Hindlimb muscle (tissue), 1 donor: Measurements from ENCODE around the gene KIZ. TPM values are rescaled to one million over a fixed set of nuclear protein-coding genes. Genes with fewer than 3 reads are reported as not detected.

Source experiments
- DNase-seq: peaks from one replicate; pipeline ENCODE4 v3.0.0-alpha.2; 2013
- polyA plus RNA-seq: library from polyadenylated mRNA; unstranded; fragments of 120-200 nt; gene quantifications from one replicate; pipeline ENCODE4 v1.2.1, GENCODE V29; 2013; ENCODE audit not compliant: insufficient read length

KIZ gene
- polyA plus RNA-seq, 1 donor: 17.7 TPM

- no peak for DNase-seq
Observed at GRCh38 chr20:21179757-21180156, 53.9 kb downstream of the KIZ start.

GRCh38 chr20:21180248-21180647 lies 54.4 kb downstream of the KIZ start:
- DNase-seq: no peak

GRCh38 chr20:21181028-21181427 lies 55.1 kb downstream of the KIZ start:
- no peak for DNase-seq

GRCh38 chr20:21182832-21183563 lies 57.1 kb downstream of the KIZ start:
- DNase-seq: no peak

GRCh38 chr20:21183722-21184121 lies 57.8 kb downstream of the KIZ start:
- DNase-seq: no peak

- no peak for DNase-seq
Observed at GRCh38 chr20:21184819-21185218, 58.9 kb downstream of the KIZ start.

- DNase-seq: no peak
Observed at GRCh38 chr20:21185849-21186248, 60.0 kb downstream of the KIZ start.

- DNase-seq: no peak
Observed at GRCh38 chr20:21189761-21190523, 64.1 kb downstream of the KIZ start.

- DNase-seq: no peak
Observed at GRCh38 chr20:21190869-21191268, 65.0 kb downstream of the KIZ start.

- no peak for DNase-seq
Observed at GRCh38 chr20:21191839-21192238, 66.0 kb downstream of the KIZ start.

- no peak for DNase-seq
Observed at GRCh38 chr20:21202259-21202658, 76.4 kb downstream of the KIZ start.

- no peak for DNase-seq
Observed at GRCh38 chr20:21203088-21203656, 77.3 kb downstream of the KIZ start.

- no peak for DNase-seq
Observed at GRCh38 chr20:21206584-21206983, 80.7 kb downstream of the KIZ start.

- DNase-seq: no peak
Observed at GRCh38 chr20:21208999-21209398, 83.1 kb downstream of the KIZ start.

GRCh38 chr20:21209668-21210067 lies 83.8 kb downstream of the KIZ start:
- no peak for DNase-seq

GRCh38 chr20:21213691-21214090 lies 87.8 kb downstream of the KIZ start:
- no peak for DNase-seq

- DNase-seq: no peak
Observed at GRCh38 chr20:21214431-21214830, 88.5 kb downstream of the KIZ start.

- no peak for DNase-seq
Observed at GRCh38 chr20:21219686-21220085, 93.8 kb downstream of the KIZ start.

- DNase-seq: no peak
Observed at GRCh38 chr20:21224217-21224616, 98.3 kb downstream of the KIZ start.

GRCh38 chr20:21225215-21225947 lies 99.5 kb downstream of the KIZ start:
- no peak for DNase-seq

- DNase-seq: no peak
Observed at GRCh38 chr20:21228511-21228910, 102.6 kb downstream of the KIZ start.

GRCh38 chr20:21229163-21229562 lies 103.3 kb downstream of the KIZ start:
- DNase-seq: no peak

- DNase-seq: no peak
Observed at GRCh38 chr20:21230220-21230619, 104.3 kb downstream of the KIZ start.
